A549 (cell line): ENCODE results near the gene PCSK5. TPM values are rescaled to one million over a fixed set of nuclear protein-coding genes. Genes with fewer than 3 reads are reported as not detected.

Experiments used
- ATAC-seq, 2 experiments: fragments of 200-7000 bp in 1 of 2; fragments of >200 bp in 1 of 2; cut with Nextera tagmentation in 1 of 2; cut with Tn5 transposase in 1 of 2; 3 replicates each; pipeline versions ENCODE4 v1.8.0 to v1.9.1; 2018 to 2020; ENCODE audit warnings: mild to moderate bottlenecking in 1 of 2, moderate library complexity in 1 of 2
- CTCF ChIA-PET: fragments of 300-600 bp; sonication (Branson Sonifier 250); formaldehyde crosslinking; extraction: SDS; loops from one replicate; lab custom pipeline; 2021; ENCODE audit warnings: antibody characterized with exemption, inconsistent platforms; lab: Yijun Ruan, JAX
- POLR2A ChIA-PET: fragments of 350-600 bp; formaldehyde crosslinking; extraction: SDS; loops from one replicate; lab custom pipeline; 2021; ENCODE audit warnings: antibody characterized with exemption, inconsistent platforms; lab: Yijun Ruan, JAX
- DNase-seq, 2 experiments: peaks; one replicate each; pipeline versions ENCODE4 v3.0.0 to v3.0.0-alpha.2; 2011 to 2016; ENCODE audit warnings: low read depth in 1 of 2, low spot score in 1 of 2
- FAIRE-seq: peaks from 2 replicates; lab custom pipeline; 2011; peaks lifted over from hg19 to GRCh38; lab: Jason Lieb, UNC
- H3K27ac ChIP-seq, 2 experiments: fragments of >200 bp; sonication (Bioruptor Twin); formaldehyde crosslinking; 3 replicates each; pipeline ENCODE4 v1.5.1; 2016 to 2017
- H3K4me1 ChIP-seq: fragments of >200 bp; sonication (Bioruptor Twin); formaldehyde crosslinking; 3 replicates; pipeline ENCODE4 v1.6.1; 2016
- H3K4me2 ChIP-seq: fragments of >200 bp; sonication (Bioruptor Twin); formaldehyde crosslinking; 3 replicates; pipeline ENCODE4 v1.6.1; 2016
- H3K4me3 ChIP-seq: fragments of >200 bp; sonication (Bioruptor Twin); formaldehyde crosslinking; 3 replicates; pipeline ENCODE4 v1.5.1; 2016
- H3K9me3 ChIP-seq: fragments of >200 bp; sonication (Bioruptor Twin); formaldehyde crosslinking; 3 replicates; pipeline ENCODE4 v1.6.1; 2016
- BCL3 ChIP-seq: fragments of >200 bp; sonication (Bioruptor Twin); formaldehyde crosslinking; IDR thresholded peaks from 3 replicates; pipeline ENCODE4 v1.6.1; 2016
- CBX8 ChIP-seq: fragments of 200-600 bp; sonication (generic); IDR thresholded peaks from 2 replicates; pipeline ENCODE4 v1.6.1; 2016
- CEBPB ChIP-seq, 2 experiments: fragments of >200 bp in 1 of 2; sonication (Bioruptor Twin) in 1 of 2; formaldehyde crosslinking in 1 of 2; IDR thresholded peaks; 2 replicates each; pipeline ENCODE4 v1.6.1; 2012 to 2016
- CHD2 ChIP-seq: fragments of 150-350 bp; IDR thresholded peaks from 2 replicates; pipeline ENCODE4 v1.6.1; 2014; ENCODE audit warnings: low read length; ENCODE audit not compliant: partially characterized antibody
- CHD4 ChIP-seq: fragments of 200-600 bp; sonication (generic); IDR thresholded peaks from 2 replicates; pipeline ENCODE4 v1.6.1; 2016; ENCODE audit warnings: antibody characterized with exemption, mild to moderate bottlenecking, borderline replicate concordance
- EHF ChIP-seq: fragments of 250-450 bp; sonication (Bioruptor Pico); IDR thresholded peaks from 2 replicates; pipeline ENCODE4 v1.5.0; 2020; ENCODE audit warnings: mild to moderate bottlenecking
- ESRRA ChIP-seq: fragments of 150-350 bp; IDR thresholded peaks from 2 replicates; pipeline ENCODE4 v1.6.1; 2014; ENCODE audit warnings: mild to moderate bottlenecking, low read length, borderline replicate concordance
- FOSB ChIP-seq: fragments of 250-450 bp; sonication (Bioruptor Pico); IDR thresholded peaks from 2 replicates; pipeline ENCODE4 v1.5.0; 2020; ENCODE audit warnings: mild to moderate bottlenecking, moderate library complexity
- FOXS1 ChIP-seq: fragments of 250-450 bp; sonication (Bioruptor Pico); IDR thresholded peaks from 2 replicates; pipeline ENCODE4 v1.5.0; 2020; ENCODE audit warnings: mild to moderate bottlenecking, moderate library complexity
- HEYL ChIP-seq: fragments of 250-450 bp; sonication (Bioruptor Pico); IDR thresholded peaks from 2 replicates; pipeline ENCODE4 v1.8.0; 2021; ENCODE audit warnings: mild to moderate bottlenecking, moderate library complexity
- KDM1A ChIP-seq: fragments of 200-600 bp; sonication (generic); IDR thresholded peaks from 2 replicates; pipeline ENCODE4 v1.6.1; 2016; ENCODE audit warnings: low read depth, mild to moderate bottlenecking
- MAFK ChIP-seq: fragments of 450-650 bp; IDR thresholded peaks from 2 replicates; pipeline ENCODE4 v1.6.1; 2014; ENCODE audit not compliant: partially characterized antibody
- RAD21 ChIP-seq, 2 experiments: fragments of >200 bp in 1 of 2; sonication (Bioruptor Twin) in 1 of 2; formaldehyde crosslinking in 1 of 2; IDR thresholded peaks in 1 of 2; conservative IDR thresholded peaks in 1 of 2; 2 replicates in 1 of 2; 3 replicates in 1 of 2; pipeline ENCODE4 v1.6.1; 2012 to 2018; ENCODE audit warnings: inconsistent platforms in 1 of 2
- REST ChIP-seq: fragments of 200-600 bp; sonication (generic); IDR thresholded peaks from 2 replicates; pipeline ENCODE4 v1.6.1; 2016; ENCODE audit warnings: antibody characterized with exemption, mild to moderate bottlenecking, moderate library complexity
- ZC3H11A ChIP-seq: fragments of 450-650 bp; IDR thresholded peaks from 2 replicates; pipeline ENCODE4 v1.6.1; 2014; ENCODE audit warnings: antibody characterized with exemption, mild to moderate bottlenecking
- WGBS: methylation state at CpG from one replicate; pipeline ENCODE4 v1.1.6; 2017; ENCODE audit errors: missing lambda C conversion rate; 5-methylcytosine and 5-hydroxymethylcytosine counted together
- polyA plus RNA-seq, 4 experiments: library from polyadenylated mRNA; depleted of rRNA in 3 of 4; stranded (reverse); fragments of >200 nt; fragmentation: RNase III in 1 of 4; extraction: RNeasy Plus Mini Kit Qiagen cat#74134 plus additional on column Dnase treatment in 1 of 4; gene quantifications; 2 replicates in 3 of 4; 3 replicates in 1 of 4; pipeline ENCODE4 v1.2.3, GENCODE V29; 2011 to 2017
- TF ChIP-seq, protein P1 (sequence below): fragments of >200 bp; sonication (Bioruptor Twin); formaldehyde crosslinking; IDR thresholded peaks from 2 replicates; pipeline ENCODE4 v1.6.1; 2016
- TF ChIP-seq, protein P2 (sequence below): fragments of 250-450 bp; sonication (Bioruptor Pico); IDR thresholded peaks from 2 replicates; pipeline ENCODE4 v1.5.0; 2021; ENCODE audit warnings: mild to moderate bottlenecking, moderate library complexity, borderline replicate concordance

Gene PCSK5
- polyA plus RNA-seq, 2 of the 4 experiments (the other 2 are of a cell fraction) = 1.3 to 6.7 TPM

- ChIA-PET POLR2A (no interaction called here), CTCF (interaction anchor here (0.7 to 2.3 kb wide), 3 partner anchors 10 to 1119 kb away, joined by 3 to 6 read pairs (median 3); no protein-coding TSS in a partner anchor)
- peaks cover 8% of the 10 kb centered on the region; the same call in 2 of the 3 replicates for H3K4me1 ChIP-seq
- H3K27ac ChIP-seq = no peak overlapping the region
- no peak overlapping the region for H3K4me2 ChIP-seq
- H3K9me3 ChIP-seq = no peaks in the 10 kb centered on the region
- FAIRE-seq (no peak), ATAC-seq (no peak), DNase-seq (no peak)
- 85% methylated on average over 11 of the region's 11 CpGs for WGBS
- TF ChIP-seq CEBPB (IDR thresholded peaks at IDR 0.05) (no peak), FOXS1 (CRISPR knock-in tag) (no peak), CBX8 (no peak), ZC3H11A (no peak), BCL3 (no peak), CHD4 (no peak), ESRRA (no peak)
- TF ChIP-seq, protein P1, sequence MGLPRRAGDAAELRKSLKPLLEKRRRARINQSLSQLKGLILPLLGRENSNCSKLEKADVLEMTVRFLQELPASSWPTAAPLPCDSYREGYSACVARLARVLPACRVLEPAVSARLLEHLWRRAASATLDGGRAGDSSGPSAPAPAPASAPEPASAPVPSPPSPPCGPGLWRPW = no peak
- H3K4me3 ChIP-seq = no peak overlapping the region
These were observed 13.4 kb upstream of the PCSK5 start for GRCh38 chr9:75876999-75877640.

- CTCF ChIA-PET = no interaction called here
- no peak overlapping the region for H3K4me3 ChIP-seq
- H3K4me2 ChIP-seq = no peak overlapping the region
- no peak for FAIRE-seq
- no peak overlapping the region for H3K27ac ChIP-seq
- H3K9me3 ChIP-seq = no peaks in the 10 kb centered on the region
- 75% methylated on average over 2 of the region's 2 CpGs for WGBS
- no peak for DNase-seq
- TF ChIP-seq RAD21 (conservative IDR thresholded peaks at IDR 0.05 in 1 of 2, IDR thresholded peaks at IDR 0.05 in 1 of 2) = no peak
- no peak for TF ChIP-seq EHF
- TF ChIP-seq FOSB (CRISPR knock-in tag) = no peak
- TF ChIP-seq, protein P2, sequence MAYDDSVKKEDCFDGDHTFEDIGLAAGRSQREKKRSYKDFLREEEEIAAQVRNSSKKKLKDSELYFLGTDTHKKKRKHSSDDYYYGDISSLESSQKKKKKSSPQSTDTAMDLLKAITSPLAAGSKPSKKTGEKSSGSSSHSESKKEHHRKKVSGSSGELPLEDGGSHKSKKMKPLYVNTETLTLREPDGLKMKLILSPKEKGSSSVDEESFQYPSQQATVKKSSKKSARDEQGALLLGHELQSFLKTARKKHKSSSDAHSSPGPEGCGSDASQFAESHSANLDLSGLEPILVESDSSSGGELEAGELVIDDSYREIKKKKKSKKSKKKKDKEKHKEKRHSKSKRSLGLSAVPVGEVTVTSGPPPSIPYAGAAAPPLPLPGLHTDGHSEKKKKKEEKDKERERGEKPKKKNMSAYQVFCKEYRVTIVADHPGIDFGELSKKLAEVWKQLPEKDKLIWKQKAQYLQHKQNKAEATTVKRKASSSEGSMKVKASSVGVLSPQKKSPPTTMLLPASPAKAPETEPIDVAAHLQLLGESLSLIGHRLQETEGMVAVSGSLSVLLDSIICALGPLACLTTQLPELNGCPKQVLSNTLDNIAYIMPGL (CRISPR knock-in tag) = no peak
- TF ChIP-seq CHD2 = no peak
- no peak for TF ChIP-seq REST
- TF ChIP-seq HEYL = no peak
- TF ChIP-seq KDM1A = no peak
- TF ChIP-seq MAFK = no peak
- TF ChIP-seq, all 56 proteins: peak for 0
- ATAC-seq = no peak
- POLR2A ChIA-PET = no interaction called here
- peaks cover 8% of the 10 kb centered on the region; the same call in 2 of the 3 replicates for H3K4me1 ChIP-seq
These were observed 12.0 kb upstream of the PCSK5 start for GRCh38 chr9:75878488-75878860.
